Measurements from ENCODE around the gene KAZN. TPM values are rescaled to one million over a fixed set of nuclear protein-coding genes. Genes with fewer than 3 reads are reported as not detected.

Gene KAZN
- total RNA-seq, 1 experiment from 2014 or later: 2.4 TPM

- POLR2A ChIA-PET: no interaction called here
- CTCF ChIA-PET: no interaction called here
- BruUV-seq (replicated peaks): no TSS peak
These were observed 49.9 kb downstream of the KAZN start for GRCh38 chr1:14648391-14648790.

DNA sequence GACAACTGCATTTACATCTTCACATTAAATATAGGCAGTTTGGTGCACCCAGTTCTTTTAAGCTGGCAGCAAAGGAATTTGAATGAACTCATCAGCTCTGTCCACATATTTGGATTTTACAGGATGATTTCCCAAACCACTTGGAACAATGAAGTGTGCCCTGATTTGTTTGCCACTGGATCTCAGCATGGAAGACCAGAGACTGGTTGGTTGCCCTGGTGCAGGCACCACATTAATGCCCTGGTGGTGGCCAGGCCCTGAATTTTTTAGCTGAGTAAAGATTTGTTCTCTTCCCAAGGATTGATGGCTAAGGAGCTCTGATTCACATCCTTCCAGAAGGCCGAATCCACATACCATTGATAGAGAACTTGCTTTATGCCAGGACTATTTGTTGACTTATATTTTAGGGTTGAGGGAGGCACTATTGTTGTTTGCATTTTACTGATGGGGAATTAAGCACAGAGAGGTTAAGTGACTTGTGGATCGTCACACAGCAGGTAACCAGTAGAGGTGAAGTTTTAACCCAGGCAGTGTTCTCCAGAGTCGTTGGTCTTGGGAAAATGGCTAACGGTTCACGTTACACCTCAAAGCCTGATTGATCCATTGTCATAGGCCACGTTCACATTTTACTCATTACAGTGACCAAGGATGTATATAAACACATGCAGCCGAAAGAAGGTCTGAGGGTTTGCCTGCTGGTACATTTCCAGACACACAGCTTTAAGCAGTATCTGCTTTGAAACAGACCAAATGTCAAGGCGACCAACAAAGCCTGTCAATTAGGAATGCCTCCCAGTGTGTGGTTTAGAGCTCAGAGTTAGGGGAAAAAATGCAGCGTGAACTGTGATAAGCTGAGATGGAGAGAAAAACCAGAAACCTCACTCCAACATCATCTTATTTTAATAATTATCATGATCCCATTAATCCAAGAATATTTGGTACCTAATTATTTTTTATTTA, 50.7 kb downstream of the KAZN start:
- BruUV-seq (replicated peaks): no TSS peak
- H3K4me3 Mint-ChIP-seq (ENCODE audit: unreplicated experiment): no peak overlapping the region
- Histone ChIP-seq H3K9me3 (no peaks in the 10 kb centered on the region), H3K4me3 (ENCODE audit: low read depth, low read length) (no peak overlapping the region), H3K4me1 (no peaks in the 10 kb centered on the region), H3K36me3 (ENCODE audit: control insufficient read depth, insufficient read depth, low read length) (no peaks in the 10 kb centered on the region), H3K27me3 (replicated peaks; ENCODE audit: control insufficient read depth, insufficient read depth, low read length) (no peaks in the 10 kb centered on the region)
- no peaks in the 10 kb centered on the region for H3K27me3 Mint-ChIP-seq (ENCODE audit: insufficient read depth, unreplicated experiment)
- no peaks in the 10 kb centered on the region for H3K36me3 Mint-ChIP-seq (ENCODE audit: insufficient read depth, unreplicated experiment)
- no peak overlapping the region for H3K27ac Mint-ChIP-seq (ENCODE audit: unreplicated experiment)
- no peak for DNase-seq
- no peaks in the 10 kb centered on the region for H3K9me3 Mint-ChIP-seq (ENCODE audit: unreplicated experiment)
- CTCF ChIA-PET: no interaction called here
- H3K4me1 Mint-ChIP-seq (ENCODE audit: low read depth, unreplicated experiment): no peaks in the 10 kb centered on the region
- intact Hi-C loops (cut with micrococcal nuclease; ENCODE audit: unreplicated experiment): no loop called here
- POLR2A ChIA-PET: no interaction called here
- no peak for TF ChIP-seq CTCF (IDR thresholded peaks at IDR 0.05; ENCODE audit: insufficient read depth in 1 of 2, low read depth in 1 of 2, low read length in 1 of 2, severe bottlenecking in 1 of 2, unreplicated experiment in 1 of 2)

More at GRCh38 chr1:14648391-14648790, 49.9 kb downstream of the KAZN start:
- DNase-seq: no peak
- Mint-ChIP-seq H3K9me3 (ENCODE audit: unreplicated experiment) (no peaks in the 10 kb centered on the region), H3K36me3 (ENCODE audit: insufficient read depth, unreplicated experiment) (no peaks in the 10 kb centered on the region), H3K27ac (ENCODE audit: unreplicated experiment) (no peak overlapping the region), H3K4me1 (ENCODE audit: low read depth, unreplicated experiment) (no peaks in the 10 kb centered on the region), H3K4me3 (ENCODE audit: unreplicated experiment) (no peak overlapping the region), H3K27me3 (ENCODE audit: insufficient read depth, unreplicated experiment) (no peaks in the 10 kb centered on the region)
- Histone ChIP-seq H3K4me3 (ENCODE audit: low read depth, low read length) (no peak overlapping the region), H3K9me3 (no peaks in the 10 kb centered on the region), H3K27me3 (replicated peaks; ENCODE audit: control insufficient read depth, insufficient read depth, low read length) (no peaks in the 10 kb centered on the region), H3K36me3 (ENCODE audit: control insufficient read depth, insufficient read depth, low read length) (no peaks in the 10 kb centered on the region), H3K4me1 (no peaks in the 10 kb centered on the region)
- intact Hi-C loops (cut with micrococcal nuclease; ENCODE audit: unreplicated experiment): no loop called here
- no peak for TF ChIP-seq CTCF (IDR thresholded peaks at IDR 0.05; ENCODE audit: insufficient read depth in 1 of 2, low read depth in 1 of 2, low read length in 1 of 2, severe bottlenecking in 1 of 2, unreplicated experiment in 1 of 2)

- POLR2A ChIA-PET: no interaction called here
- Mint-ChIP-seq H3K4me3 (ENCODE audit: unreplicated experiment) (no peak overlapping the region), H3K4me1 (ENCODE audit: low read depth, unreplicated experiment) (no peaks in the 10 kb centered on the region), H3K9me3 (ENCODE audit: unreplicated experiment) (no peaks in the 10 kb centered on the region), H3K36me3 (ENCODE audit: insufficient read depth, unreplicated experiment) (no peaks in the 10 kb centered on the region), H3K27ac (ENCODE audit: unreplicated experiment) (no peak overlapping the region), H3K27me3 (ENCODE audit: insufficient read depth, unreplicated experiment) (no peaks in the 10 kb centered on the region)
- Histone ChIP-seq H3K9me3 (no peaks in the 10 kb centered on the region), H3K4me1 (no peaks in the 10 kb centered on the region), H3K4me3 (ENCODE audit: low read depth, low read length) (no peak overlapping the region), H3K36me3 (ENCODE audit: control insufficient read depth, insufficient read depth, low read length) (no peaks in the 10 kb centered on the region), H3K27me3 (replicated peaks; ENCODE audit: control insufficient read depth, insufficient read depth, low read length) (no peaks in the 10 kb centered on the region)
- CTCF ChIA-PET: no interaction called here
- no peak for DNase-seq
- intact Hi-C loops (cut with micrococcal nuclease; ENCODE audit: unreplicated experiment): no loop called here
- no peak for TF ChIP-seq CTCF (IDR thresholded peaks at IDR 0.05; ENCODE audit: insufficient read depth in 1 of 2, low read depth in 1 of 2, low read length in 1 of 2, severe bottlenecking in 1 of 2, unreplicated experiment in 1 of 2)
- BruUV-seq (replicated peaks): no TSS peak
These were observed 51.5 kb downstream of the KAZN start for GRCh38 chr1:14649976-14650375.

Data from Caco-2 (cell line).